ENCODE measurements around the gene PLXNA3. TPM values are rescaled to one million over a fixed set of nuclear protein-coding genes. Genes with fewer than 3 reads are reported as not detected.
A peak's percentile ranks its signal among the peaks of the same experiment; 100 is the strongest.

The PLXNA3 gene
- total RNA-seq (2013): 0.50 TPM
- 10 to 100 TPM in 1 of 3 donors, under 1 TPM in 1, not detected in 1; 0.02 to 10.9 TPM for polyA plus RNA-seq
- polyA minus RNA-seq: 1.2 and 1.7 TPM in 2 replicates
- 3.3 to 42.9 (median 11.8) reads per million in 11 experiments for total RNA-seq

- TF ChIP-seq CTCF (IDR thresholded peaks at IDR 0.05): no peak
- Histone ChIP-seq H4K20me1 (ENCODE audit: insufficient read depth, low read length) (no peaks in the 10 kb centered on the region), H3K27me3 (ENCODE audit: control insufficient read depth in 2 of 2, insufficient read depth in 2 of 2, low read length in 2 of 2) (peaks cover 0 to 12% of the 10 kb centered on the region in 2 donors), H3K36me3 (replicated peaks in 1 of 2; ENCODE audit: control insufficient read depth in 1 of 2, insufficient read depth in 2 of 2, low read length in 2 of 2) (no peaks in the 10 kb centered on the region), H3K4me1 (ENCODE audit: control insufficient read depth in 1 of 2, insufficient read depth in 2 of 2, low read length in 2 of 2) (peaks cover 6% of the 10 kb centered on the region in 2 donors), H3K4me2 (replicated peaks; ENCODE audit: extremely low read depth, low read length, poor library complexity, severe bottlenecking) (peak within 1 kb of the TSS; percentile 67), H2AFZ (ENCODE audit: insufficient read depth, low read depth, low read length, poor library complexity, severe bottlenecking) (peak within 1 kb of the TSS; percentile 56), H3K27ac (ENCODE audit: low read depth in 1 of 2, low read length in 2 of 2) (no peak within 1 kb of the TSS), H3K9me3 (replicated peaks in 1 of 2; ENCODE audit: control insufficient read depth in 1 of 2, insufficient read depth in 1 of 2, low read length in 2 of 2) (no peaks in the 10 kb centered on the region), H3K9ac (ENCODE audit: insufficient read depth, low read length, poor library complexity, severe bottlenecking) (peak within 1 kb of the TSS; percentile 32), H3K79me2 (ENCODE audit: insufficient read depth, low read length) (no peaks in the 10 kb centered on the region), H3K4me3 (replicated peaks in 1 of 3; ENCODE audit: low read depth in 2 of 3, low read length in 3 of 3) (peak within 1 kb of the TSS; percentile 16 to 67 (median 32))
- peak; percentile 21 to 45 (median 23) for DNase-seq
- H3K4me3 Mint-ChIP-seq: peak within 1 kb of the TSS; percentile 86 to 97
- H3K4me1 Mint-ChIP-seq: peaks cover 12% of the 10 kb centered on the region
- peaks cover 0 to 16% (median 4%) of the 10 kb centered on the region in 7 donors for H3K9me3 Mint-ChIP-seq
- peaks cover 11 to 29% (median 26%) of the 10 kb centered on the region in 3 donors for H3K27me3 Mint-ChIP-seq (ENCODE audit: low read depth in 3 of 3)
- intact Hi-C loops (cut with micrococcal nuclease): no loop called here
- H3K36me3 Mint-ChIP-seq: peaks cover 3 to 5% of the 10 kb centered on the region in 2 donors
- 3% methylated on average over 40 of the region's 88 CpGs for WGBS (ENCODE audit: insufficient coverage)
- H3K27ac Mint-ChIP-seq: peak within 1 kb of the TSS in 4 of 7 donors; percentile 54 to 87 (median 82)
Observed at GRCh38 chrX:154458116-154458953, at the start of gene PLXNA3. TSS of gene PLXNA3 (plus strand) at chrX:154458281. CDS start at chrX:154460184, 1,903 bp downstream.

GRCh38 chrX:154408659-154409221 lies 49.3 kb upstream of the PLXNA3 start:
- H3K27ac Mint-ChIP-seq: peak overlapping the region; percentile 91 to 98 (median 97)
- peak overlapping the region; percentile 86 to 97 for H3K4me3 Mint-ChIP-seq
- H2AFZ ChIP-seq (ENCODE audit: insufficient read depth, low read depth, low read length, poor library complexity, severe bottlenecking): peak overlapping the region; percentile 44
- no peaks in the 10 kb centered on the region for H3K9me3 ChIP-seq (replicated peaks in 1 of 2; ENCODE audit: control insufficient read depth in 1 of 2, insufficient read depth in 1 of 2, low read length in 2 of 2)
- H4K20me1 ChIP-seq (ENCODE audit: insufficient read depth, low read length): peaks cover 16% of the 10 kb centered on the region
- peaks cover 0 to 8% (median 6%) of the 10 kb centered on the region in 3 donors for H3K27me3 Mint-ChIP-seq (ENCODE audit: low read depth in 3 of 3)
- peaks cover 39 to 42% of the 10 kb centered on the region in 2 donors for H3K4me1 ChIP-seq (ENCODE audit: control insufficient read depth in 1 of 2, insufficient read depth in 2 of 2, low read length in 2 of 2)
- no peak for TF ChIP-seq CTCF (IDR thresholded peaks at IDR 0.05)
- no peaks in the 10 kb centered on the region for H3K27me3 ChIP-seq (ENCODE audit: control insufficient read depth in 2 of 2, insufficient read depth in 2 of 2, low read length in 2 of 2)
- peaks cover 21% of the 10 kb centered on the region for H3K4me1 Mint-ChIP-seq
- H3K9me3 Mint-ChIP-seq: peaks cover 0 to 12% (median 2%) of the 10 kb centered on the region in 7 donors
- H3K79me2 ChIP-seq (ENCODE audit: insufficient read depth, low read length): peaks cover 48% of the 10 kb centered on the region
- H3K36me3 Mint-ChIP-seq: peaks cover 9 to 18% of the 10 kb centered on the region in 2 donors
- peak overlapping the region; percentile 82 for H3K4me2 ChIP-seq (replicated peaks; ENCODE audit: extremely low read depth, low read length, poor library complexity, severe bottlenecking)
- DNase-seq: peak in 1 of 3 donors; percentile 11
- H3K4me3 ChIP-seq (replicated peaks in 1 of 3; ENCODE audit: low read depth in 2 of 3, low read length in 3 of 3): peak overlapping the region; percentile 50 to 80 (median 73)
- H3K36me3 ChIP-seq (replicated peaks in 1 of 2; ENCODE audit: control insufficient read depth in 1 of 2, insufficient read depth in 2 of 2, low read length in 2 of 2): peaks cover 13 to 14% of the 10 kb centered on the region in 2 donors
- WGBS (ENCODE audit: insufficient coverage): no CpG with 5 or more reads among the region's 10 CpGs
- H3K27ac ChIP-seq (ENCODE audit: low read depth in 1 of 2, low read length in 2 of 2): peak overlapping the region; percentile 95
- peak overlapping the region; percentile 78 for H3K9ac ChIP-seq (ENCODE audit: insufficient read depth, low read length, poor library complexity, severe bottlenecking)
- intact Hi-C loops (cut with micrococcal nuclease): loop anchor here in 1 of 2 donors (5.0 kb wide), 1 partner anchor 109 kb away; the partner anchor contains the start of gene FAM3A

Measured in CD14-positive monocyte (primary cell).